GM19397 (cell line): ENCODE results near the gene NOC4L.
"Not testable (repeated sequence)": the region's sequence is repeated elsewhere in the genome, so short reads cannot be mapped to it uniquely, and the experiment has no call there.

Experiments
- ATAC-seq: cut with Tn5 transposase; IDR thresholded peaks from one replicate; pipeline ENCODE4 v1.9.1; 2021; ENCODE audit warnings: mild to moderate bottlenecking, moderate library complexity; ENCODE audit not compliant: unreplicated experiment

Gene NOC4L

GRCh38 chr12:132123970-132124765 lies 20.1 kb upstream of the NOC4L start:
- ATAC-seq, result no peak

GRCh38 chr12:132124766-132125425 lies 19.4 kb upstream of the NOC4L start:
- ATAC-seq, result no peak

GRCh38 chr12:132125736-132126135 lies 18.5 kb upstream of the NOC4L start:
- no peak for ATAC-seq

GRCh38 chr12:132127041-132127440 lies 17.2 kb upstream of the NOC4L start:
- ATAC-seq, result no peak

GRCh38 chr12:132129007-132129406 lies 15.2 kb upstream of the NOC4L start:
- no peak for ATAC-seq

GRCh38 chr12:132130690-132131089 lies 13.6 kb upstream of the NOC4L start:
- ATAC-seq, result no peak

GRCh38 chr12:132131229-132131628 lies 13.0 kb upstream of the NOC4L start:
- ATAC-seq, result no peak

- no peak for ATAC-seq
Measured at GRCh38 chr12:132131952-132132351, 12.3 kb upstream of the NOC4L start.

- ATAC-seq, result no peak
Measured at GRCh38 chr12:132132609-132133430, 11.4 kb upstream of the NOC4L start.

GRCh38 chr12:132133952-132134652 lies 10.2 kb upstream of the NOC4L start:
- ATAC-seq, result no peak

- ATAC-seq, result not testable (repeated sequence)
Measured at GRCh38 chr12:132134653-132135183, 9.5 kb upstream of the NOC4L start.

GRCh38 chr12:132136226-132136625 lies 8.0 kb upstream of the NOC4L start:
- ATAC-seq, result not testable (repeated sequence)

- ATAC-seq, result no peak
Measured at GRCh38 chr12:132137483-132138125, 6.7 kb upstream of the NOC4L start.

GRCh38 chr12:132138941-132139871 lies 5.1 kb upstream of the NOC4L start:
- ATAC-seq, result no peak

GRCh38 chr12:132139912-132140311 lies 4.3 kb upstream of the NOC4L start:
- no peak for ATAC-seq

GRCh38 chr12:132140501-132140900 lies 3.8 kb upstream of the NOC4L start:
- ATAC-seq, result no peak

- ATAC-seq, result no peak
Measured at GRCh38 chr12:132140918-132141841, 3.1 kb upstream of the NOC4L start.
